Measurements from ENCODE around the gene TPD52L1.

The TPD52L1 gene

DNA sequence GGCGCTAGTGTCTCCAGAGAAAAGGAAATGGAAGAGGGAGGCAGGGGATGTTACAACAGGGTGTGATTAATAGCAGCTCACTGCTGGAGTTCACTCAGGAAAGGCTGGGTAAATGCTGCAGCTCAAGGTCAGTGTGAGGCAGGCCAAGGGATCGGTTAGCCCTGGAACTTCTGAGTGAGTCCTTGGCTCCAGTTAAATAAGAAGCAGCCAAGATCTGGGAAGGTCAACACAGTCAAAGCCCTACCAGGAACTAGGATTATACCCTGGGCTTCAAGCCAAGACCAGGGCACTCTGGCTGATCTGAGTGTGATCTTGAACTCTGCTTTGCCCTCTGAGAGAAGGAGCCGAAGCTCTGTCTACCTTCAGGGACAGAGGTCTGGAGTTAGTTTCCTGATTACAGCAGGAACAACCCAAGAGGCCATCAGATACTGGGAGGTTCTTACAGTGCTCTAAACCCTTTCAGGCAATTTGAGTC is 44.3 kb downstream of the TPD52L1 start:
- Mint-ChIP-seq H3K36me3 (no peaks in the 10 kb centered on the region), H3K27ac (no peak overlapping the region)
- ATAC-seq (ENCODE audit: low read depth), result no peak

DNA sequence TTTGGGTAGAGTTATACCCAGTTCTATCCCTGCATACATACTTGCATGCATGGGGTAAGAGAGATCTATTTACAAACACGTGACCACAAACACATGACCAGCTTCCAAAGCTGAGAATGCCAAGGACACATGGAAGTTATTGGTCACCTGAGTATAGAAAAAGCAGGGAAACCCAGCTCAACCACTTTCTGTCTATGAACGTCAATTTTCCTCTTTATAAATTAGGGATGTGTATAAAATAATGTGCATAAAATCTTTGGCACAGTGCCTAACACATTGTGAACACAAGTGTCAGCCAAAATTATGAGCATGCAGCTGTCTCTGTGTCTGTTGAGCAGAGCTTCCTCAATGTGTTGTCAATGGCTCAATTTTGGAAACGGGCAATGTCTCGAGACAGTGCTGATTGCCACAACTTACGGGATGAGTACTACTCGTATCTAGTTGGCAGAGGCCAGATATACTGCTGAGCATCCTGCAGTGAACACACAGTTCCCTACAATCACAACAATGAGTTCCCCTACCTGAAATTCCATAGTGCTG is 44.9 kb downstream of the TPD52L1 start:
- H3K9me3 Mint-ChIP-seq, result no peaks in the 10 kb centered on the region
- H3K27ac Mint-ChIP-seq, result no peak overlapping the region
- no peaks in the 10 kb centered on the region for H3K36me3 Mint-ChIP-seq
- no peak overlapping the region for H3K4me3 Mint-ChIP-seq
- ATAC-seq (ENCODE audit: low read depth), result no peak
- no peak for DNase-seq (ENCODE audit: low spot score in 2 of 2)
- H3K27me3 Mint-ChIP-seq, result peaks cover 10% of the 10 kb centered on the region
- no peaks in the 10 kb centered on the region for H3K4me1 Mint-ChIP-seq

More for the DNA sequence above, 44.3 kb downstream of the TPD52L1 start:
- DNase-seq (ENCODE audit: low spot score in 2 of 2), result no peak
- H3K9me3 Mint-ChIP-seq, result no peaks in the 10 kb centered on the region
- no peaks in the 10 kb centered on the region for H3K4me1 Mint-ChIP-seq
- no peak overlapping the region for H3K4me3 Mint-ChIP-seq
- H3K27me3 Mint-ChIP-seq, result peaks cover 10% of the 10 kb centered on the region

DNA sequence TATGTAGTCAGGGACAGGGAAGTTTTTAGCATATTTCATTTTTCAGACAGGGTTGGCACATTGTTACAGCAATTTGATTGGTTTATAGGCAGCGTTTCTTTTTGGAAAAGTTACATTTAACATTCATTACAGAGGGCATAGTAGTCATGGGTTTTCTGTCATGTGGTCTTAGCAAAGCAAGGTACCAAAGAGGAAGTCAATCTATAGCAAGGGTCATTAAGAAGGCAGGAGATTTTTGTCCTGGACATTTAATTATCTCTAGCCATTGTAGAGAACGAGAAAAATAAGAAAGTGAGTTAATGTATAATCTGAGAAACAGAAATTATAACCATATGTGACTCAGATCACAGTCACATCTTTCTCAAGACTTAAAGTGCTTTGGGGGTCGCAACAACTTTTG is 47.4 kb downstream of the TPD52L1 start:
- no peaks in the 10 kb centered on the region for H3K4me1 Mint-ChIP-seq
- H3K9me3 Mint-ChIP-seq, result no peaks in the 10 kb centered on the region
- no peak for ATAC-seq (ENCODE audit: low read depth)
- peaks cover 9% of the 10 kb centered on the region for H3K27me3 Mint-ChIP-seq
- H3K4me3 Mint-ChIP-seq, result no peak overlapping the region
- no peak overlapping the region for H3K27ac Mint-ChIP-seq
- H3K36me3 Mint-ChIP-seq, result no peaks in the 10 kb centered on the region
- DNase-seq (ENCODE audit: low spot score in 2 of 2), result no peak

GRCh38 chr6:125201961-125202729 is 48.6 kb downstream of the TPD52L1 start:
- Mint-ChIP-seq H3K27me3 (peaks cover 6% of the 10 kb centered on the region), H3K9me3 (no peaks in the 10 kb centered on the region), H3K36me3 (no peaks in the 10 kb centered on the region), H3K4me1 (no peaks in the 10 kb centered on the region), H3K4me3 (no peak overlapping the region), H3K27ac (no peak overlapping the region)
- DNase-seq (ENCODE audit: low spot score in 2 of 2) (no peak), ATAC-seq (ENCODE audit: low read depth) (no peak)

DNA sequence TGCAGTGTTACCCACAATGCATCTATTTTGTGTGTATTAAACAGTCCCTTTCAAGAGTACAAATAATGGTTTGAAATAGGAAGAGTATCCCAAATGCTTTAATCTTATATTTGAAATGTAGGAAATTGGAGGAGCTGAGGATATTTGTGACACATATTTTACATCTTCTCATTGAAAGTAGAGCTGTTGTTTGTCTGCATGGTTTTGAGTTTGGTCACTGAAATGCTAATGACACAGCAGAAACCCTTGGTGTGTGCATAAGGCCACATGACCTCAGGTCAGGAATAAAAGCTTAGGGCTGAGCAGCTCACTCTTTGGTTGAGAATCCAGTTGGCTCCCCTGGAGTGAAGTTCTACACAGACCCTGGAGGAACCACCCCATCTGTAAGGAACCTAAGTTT is 49.8 kb downstream of the TPD52L1 start:
- Mint-ChIP-seq H3K27me3 (peaks cover 4% of the 10 kb centered on the region), H3K4me1 (no peaks in the 10 kb centered on the region), H3K27ac (no peak overlapping the region), H3K36me3 (no peaks in the 10 kb centered on the region), H3K4me3 (no peak overlapping the region), H3K9me3 (no peaks in the 10 kb centered on the region)
- DNase-seq (ENCODE audit: low spot score in 2 of 2), result no peak
- ATAC-seq (ENCODE audit: low read depth), result no peak

DNA sequence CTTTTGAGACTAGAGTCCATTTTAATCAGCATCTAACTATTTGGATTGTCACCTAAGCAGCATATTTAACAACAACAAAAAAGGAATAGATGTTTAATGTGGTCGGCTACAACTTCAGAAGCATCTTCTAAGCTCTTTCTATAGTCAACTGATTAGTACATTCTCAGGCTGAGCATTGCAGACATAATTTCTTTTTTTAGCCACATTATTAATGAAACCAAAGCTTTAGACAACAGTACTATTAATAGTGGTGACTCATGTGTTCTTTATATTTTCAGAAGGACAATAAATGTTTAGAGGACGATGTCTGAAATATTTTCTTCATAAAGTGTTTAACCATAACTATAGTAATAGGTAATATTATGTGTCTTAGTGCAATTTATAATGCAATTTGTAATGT is 52.4 kb downstream of the TPD52L1 start:
- DNase-seq (ENCODE audit: low spot score in 2 of 2), result no peak
- no peaks in the 10 kb centered on the region for H3K27me3 Mint-ChIP-seq
- H3K36me3 Mint-ChIP-seq, result no peaks in the 10 kb centered on the region
- H3K4me3 Mint-ChIP-seq, result no peak overlapping the region
- H3K4me1 Mint-ChIP-seq, result no peaks in the 10 kb centered on the region
- no peak overlapping the region for H3K27ac Mint-ChIP-seq
- H3K9me3 Mint-ChIP-seq, result no peaks in the 10 kb centered on the region
- ATAC-seq (ENCODE audit: low read depth), result no peak

GRCh38 chr6:125206389-125206788 is 52.8 kb downstream of the TPD52L1 start:
- H3K4me3 Mint-ChIP-seq, result no peak overlapping the region
- no peaks in the 10 kb centered on the region for H3K4me1 Mint-ChIP-seq
- ATAC-seq (ENCODE audit: low read depth), result no peak

DNA sequence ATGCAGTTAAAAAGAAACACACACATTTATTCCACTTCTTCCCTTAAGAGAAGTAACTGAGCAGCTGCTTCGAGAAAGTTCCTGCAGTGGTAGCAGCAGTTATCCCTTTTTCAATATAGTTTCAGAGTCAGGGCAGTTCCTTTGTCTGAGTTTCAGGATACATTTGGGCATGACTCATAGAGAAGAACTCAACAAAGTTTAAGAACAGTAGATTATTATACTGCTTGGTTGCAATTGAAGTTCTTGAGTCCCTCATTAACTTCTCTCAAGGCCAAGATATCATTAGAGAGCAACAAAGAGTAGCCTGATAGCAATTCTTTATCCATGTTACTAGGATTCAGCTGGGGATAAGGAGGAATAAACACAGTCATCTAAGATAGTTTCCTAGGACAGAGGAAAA is 54.4 kb downstream of the TPD52L1 start:
- no peaks in the 10 kb centered on the region for H3K4me1 Mint-ChIP-seq
- H3K4me3 Mint-ChIP-seq, result no peak overlapping the region

More at GRCh38 chr6:125206389-125206788, 52.8 kb downstream of the TPD52L1 start:
- Mint-ChIP-seq H3K36me3 (no peaks in the 10 kb centered on the region), H3K27me3 (no peaks in the 10 kb centered on the region), H3K27ac (no peak overlapping the region), H3K9me3 (no peaks in the 10 kb centered on the region)
- no peak for DNase-seq (ENCODE audit: low spot score in 2 of 2)

DNA sequence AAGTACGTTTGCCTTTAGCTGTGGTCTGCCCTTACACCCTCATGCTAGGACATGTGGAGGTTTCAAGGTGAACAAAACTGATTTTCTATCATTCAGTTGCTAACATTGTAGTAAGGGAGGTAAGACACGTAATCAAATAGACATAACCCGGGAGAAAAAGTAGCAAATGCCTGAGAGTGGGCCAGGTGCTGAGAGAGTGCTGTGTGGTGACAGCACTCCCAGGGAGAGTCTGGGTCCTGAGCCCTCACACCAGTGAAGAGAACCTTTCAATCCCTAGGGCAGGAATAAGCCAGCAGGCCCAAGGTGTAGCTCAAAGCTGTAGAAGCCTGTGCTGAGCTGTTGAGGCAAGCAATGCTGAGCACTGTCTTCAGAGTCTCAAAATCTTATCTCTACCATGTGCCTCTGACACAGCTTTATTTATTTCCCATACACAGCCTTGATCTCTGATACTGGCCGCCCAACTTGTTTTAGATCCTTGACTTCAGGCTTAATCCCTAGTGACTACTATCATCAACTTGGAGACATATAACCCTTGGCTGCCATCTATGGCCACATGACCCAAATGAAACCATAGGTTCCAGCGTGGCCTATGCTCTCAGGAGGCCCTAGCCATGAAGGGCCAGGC is 55.2 kb downstream of the TPD52L1 start:
- Mint-ChIP-seq H3K27ac (no peak overlapping the region), H3K4me1 (no peaks in the 10 kb centered on the region), H3K4me3 (no peak overlapping the region), H3K27me3 (peaks cover 3% of the 10 kb centered on the region), H3K9me3 (no peaks in the 10 kb centered on the region), H3K36me3 (no peaks in the 10 kb centered on the region)
- DNase-seq (ENCODE audit: low spot score in 2 of 2) (no peak), ATAC-seq (ENCODE audit: low read depth) (no peak)

More for the DNA sequence above, 54.4 kb downstream of the TPD52L1 start:
- no peak overlapping the region for H3K27ac Mint-ChIP-seq
- H3K36me3 Mint-ChIP-seq, result no peaks in the 10 kb centered on the region
- no peaks in the 10 kb centered on the region for H3K9me3 Mint-ChIP-seq
- H3K27me3 Mint-ChIP-seq, result no peaks in the 10 kb centered on the region
- DNase-seq (ENCODE audit: low spot score in 2 of 2) (no peak), ATAC-seq (ENCODE audit: low read depth) (no peak)

DNA sequence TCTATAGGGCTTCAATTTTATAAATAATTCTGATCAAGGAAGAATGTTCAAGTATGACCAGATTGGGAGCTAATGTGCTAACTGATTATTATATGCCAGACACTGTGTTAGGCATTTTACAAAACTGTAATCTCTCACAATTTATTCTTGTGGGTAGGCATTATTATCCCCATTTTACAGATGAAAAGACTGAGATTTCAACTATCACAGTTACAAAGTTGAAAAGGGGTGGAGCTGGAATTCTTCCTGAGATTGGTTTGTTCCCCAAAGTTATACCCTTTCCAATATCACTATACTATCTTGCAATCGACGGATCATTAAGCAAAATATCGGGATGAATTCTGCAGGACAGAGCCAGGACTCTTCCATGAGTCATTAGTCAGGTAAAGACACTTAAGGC is 57.1 kb downstream of the TPD52L1 start:
- Mint-ChIP-seq H3K27me3 (peaks cover 3% of the 10 kb centered on the region), H3K4me3 (no peak overlapping the region), H3K36me3 (no peaks in the 10 kb centered on the region), H3K9me3 (no peaks in the 10 kb centered on the region), H3K27ac (no peak overlapping the region), H3K4me1 (no peaks in the 10 kb centered on the region)
- no peak for ATAC-seq (ENCODE audit: low read depth)
- no peak for DNase-seq (ENCODE audit: low spot score in 2 of 2)

DNA sequence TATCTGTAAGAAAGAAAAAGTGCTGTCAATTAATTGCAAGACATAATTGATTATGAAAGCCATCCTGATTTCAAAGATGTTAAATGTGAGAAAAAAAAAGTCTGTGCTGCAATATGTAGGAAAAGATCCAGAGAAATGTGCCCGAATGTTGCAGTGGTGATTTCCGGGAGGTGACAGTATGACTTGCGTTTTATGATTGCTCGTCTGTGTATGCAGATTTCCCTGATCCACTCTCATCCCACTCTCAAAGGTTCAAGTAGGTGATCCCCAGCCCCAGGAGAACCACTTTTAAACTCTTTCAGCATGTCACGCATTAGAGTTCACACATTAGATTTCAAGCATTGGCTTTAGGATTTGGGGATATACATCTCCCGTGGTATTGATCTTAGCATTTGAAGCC is 57.8 kb downstream of the TPD52L1 start:
- Mint-ChIP-seq H3K9me3 (no peaks in the 10 kb centered on the region), H3K4me1 (no peaks in the 10 kb centered on the region), H3K4me3 (no peak overlapping the region), H3K36me3 (no peaks in the 10 kb centered on the region), H3K27ac (no peak overlapping the region), H3K27me3 (peaks cover 3% of the 10 kb centered on the region)
- ATAC-seq (ENCODE audit: low read depth) (no peak), DNase-seq (ENCODE audit: low spot score in 2 of 2) (no peak)

DNA sequence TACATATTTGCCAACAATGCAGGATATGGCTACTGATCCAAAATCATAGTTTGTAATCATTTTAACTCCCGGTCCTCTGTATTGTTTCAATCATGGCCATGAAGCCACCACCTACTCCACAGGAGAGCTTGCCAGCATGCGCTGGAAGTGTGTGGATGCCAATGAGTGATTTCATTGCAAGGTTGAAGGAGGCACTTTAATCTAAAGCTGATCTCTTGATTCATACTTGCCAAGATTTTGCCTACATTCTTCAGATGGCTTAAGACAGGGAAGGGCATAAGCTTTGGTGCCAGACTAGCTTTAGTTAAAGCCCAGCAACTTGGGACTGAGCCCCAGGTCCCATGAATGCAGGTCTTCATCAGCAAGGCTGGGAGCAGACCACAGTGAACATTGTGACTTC is 58.8 kb downstream of the TPD52L1 start:
- no peaks in the 10 kb centered on the region for H3K9me3 Mint-ChIP-seq
- DNase-seq (ENCODE audit: low spot score in 2 of 2), result no peak
- no peak for ATAC-seq (ENCODE audit: low read depth)
- no peak overlapping the region for H3K27ac Mint-ChIP-seq
- H3K4me3 Mint-ChIP-seq, result no peak overlapping the region
- H3K4me1 Mint-ChIP-seq, result no peaks in the 10 kb centered on the region
- no peaks in the 10 kb centered on the region for H3K36me3 Mint-ChIP-seq
- H3K27me3 Mint-ChIP-seq, result peaks cover 3% of the 10 kb centered on the region

GRCh38 chr6:125213939-125214338 is 60.4 kb downstream of the TPD52L1 start:
- Mint-ChIP-seq H3K4me1 (no peaks in the 10 kb centered on the region), H3K9me3 (no peaks in the 10 kb centered on the region), H3K36me3 (no peaks in the 10 kb centered on the region), H3K27ac (no peak overlapping the region), H3K4me3 (no peak overlapping the region), H3K27me3 (peaks cover 6% of the 10 kb centered on the region)
- no peak for ATAC-seq (ENCODE audit: low read depth)
- no peak for DNase-seq (ENCODE audit: low spot score in 2 of 2)

GRCh38 chr6:125215252-125215819 is 61.8 kb downstream of the TPD52L1 start:
- no peak for ATAC-seq (ENCODE audit: low read depth)
- Mint-ChIP-seq H3K4me1 (no peaks in the 10 kb centered on the region), H3K27me3 (peaks cover 6% of the 10 kb centered on the region), H3K36me3 (no peaks in the 10 kb centered on the region), H3K9me3 (no peaks in the 10 kb centered on the region), H3K27ac (no peak overlapping the region), H3K4me3 (no peak overlapping the region)
- DNase-seq (ENCODE audit: low spot score in 2 of 2), result no peak

All from memory B cell (primary cell).